ENCODE data around the gene MACROD2. TPM values are rescaled to one million over a fixed set of nuclear protein-coding genes. Genes with fewer than 3 reads are reported as not detected.

MACROD2 gene
- polyA plus RNA-seq, 1 donor (not counting 4 experiments of a cell fraction or from before 2014, with no cell fraction given): 0.71 TPM

- Histone ChIP-seq H3K4me3 (ENCODE audit: control insufficient read depth in 2 of 3, extremely low read depth in 1 of 3, insufficient read depth in 2 of 3, low read depth in 1 of 3, low read length in 3 of 3) (no peak overlapping the region), H3K4me2 (ENCODE audit: control insufficient read depth, extremely low read depth, insufficient read depth, low read depth, low read length) (no peak overlapping the region), H4K20me1 (ENCODE audit: control insufficient read depth, extremely low read depth, insufficient read depth, low read length) (no peaks in the 10 kb centered on the region), H3K9me1 (ENCODE audit: control insufficient read depth, extremely low read depth, insufficient read depth, low read length) (no peaks in the 10 kb centered on the region), H3K9me3 (ENCODE audit: control insufficient read depth, low read depth, low read length) (no peaks in the 10 kb centered on the region), H3K36me3 (ENCODE audit: control insufficient read depth in 2 of 2, extremely low read depth in 1 of 2, insufficient read depth in 2 of 2, low read length in 2 of 2) (no peaks in the 10 kb centered on the region), H3K27ac (ENCODE audit: control insufficient read depth, insufficient read depth, low read length) (no peak overlapping the region), H3K79me2 (ENCODE audit: control insufficient read depth, insufficient read depth, low read length) (no peaks in the 10 kb centered on the region), H3K27me3 (ENCODE audit: control insufficient read depth, extremely low read depth, insufficient read depth, low read length) (no peaks in the 10 kb centered on the region), H3K9ac (ENCODE audit: control insufficient read depth, extremely low read depth, insufficient read depth, low read length) (no peak overlapping the region), H3K4me1 (ENCODE audit: control insufficient read depth, extremely low read depth, insufficient read depth, low read length) (no peaks in the 10 kb centered on the region), H2AFZ (ENCODE audit: control insufficient read depth, low read length) (no peak overlapping the region)
- FAIRE-seq (no peak), DNase-seq (ENCODE audit: low read depth, low spot score) (no peak)
- TF ChIP-seq EZH2 (IDR thresholded peaks at IDR 0.05; ENCODE audit: low read length) (no peak), CTCF (optimal IDR thresholded peaks at IDR 0.05 in 1 of 3, IDR thresholded peaks at IDR 0.05 in 1 of 3, conservative IDR thresholded peaks at IDR 0.05 in 1 of 3; ENCODE audit: extremely low read depth in 1 of 3, insufficient read depth in 2 of 3, low read length in 3 of 3) (no peak)
- dilution Hi-C loops (cut with MboI; ENCODE audit: extremely low pct_ligation_motif_present, low sequenced_read_pairs): no loop called here
These were observed 1663.0 kb downstream of the MACROD2 start for GRCh38 chr20:15658295-15658694.

- Histone ChIP-seq H4K20me1 (ENCODE audit: control insufficient read depth, extremely low read depth, insufficient read depth, low read length) (no peaks in the 10 kb centered on the region), H2AFZ (ENCODE audit: control insufficient read depth, low read length) (no peak overlapping the region), H3K79me2 (ENCODE audit: control insufficient read depth, insufficient read depth, low read length) (no peaks in the 10 kb centered on the region), H3K27me3 (ENCODE audit: control insufficient read depth, extremely low read depth, insufficient read depth, low read length) (no peaks in the 10 kb centered on the region), H3K9ac (ENCODE audit: control insufficient read depth, extremely low read depth, insufficient read depth, low read length) (no peak overlapping the region), H3K9me3 (ENCODE audit: control insufficient read depth, low read depth, low read length) (no peaks in the 10 kb centered on the region), H3K4me3 (ENCODE audit: control insufficient read depth in 2 of 3, extremely low read depth in 1 of 3, insufficient read depth in 2 of 3, low read depth in 1 of 3, low read length in 3 of 3) (no peak overlapping the region), H3K9me1 (ENCODE audit: control insufficient read depth, extremely low read depth, insufficient read depth, low read length) (no peaks in the 10 kb centered on the region), H3K4me1 (ENCODE audit: control insufficient read depth, extremely low read depth, insufficient read depth, low read length) (peaks cover 6% of the 10 kb centered on the region), H3K36me3 (ENCODE audit: control insufficient read depth in 2 of 2, extremely low read depth in 1 of 2, insufficient read depth in 2 of 2, low read length in 2 of 2) (no peaks in the 10 kb centered on the region), H3K27ac (ENCODE audit: control insufficient read depth, insufficient read depth, low read length) (no peak overlapping the region), H3K4me2 (ENCODE audit: control insufficient read depth, extremely low read depth, insufficient read depth, low read depth, low read length) (peak overlapping the region; percentile 1)
- dilution Hi-C loops (cut with MboI; ENCODE audit: extremely low pct_ligation_motif_present, low sequenced_read_pairs): no loop called here
- DNase-seq (ENCODE audit: low read depth, low spot score) (no peak), FAIRE-seq (no peak)
- TF ChIP-seq EZH2 (IDR thresholded peaks at IDR 0.05; ENCODE audit: low read length) (no peak), CTCF (optimal IDR thresholded peaks at IDR 0.05 in 1 of 3, IDR thresholded peaks at IDR 0.05 in 1 of 3, conservative IDR thresholded peaks at IDR 0.05 in 1 of 3; ENCODE audit: extremely low read depth in 1 of 3, insufficient read depth in 2 of 3, low read length in 3 of 3) (no peak)
These were observed 1677.9 kb downstream of the MACROD2 start for GRCh38 chr20:15673206-15673605.
